Endothelial cell of umbilical vein (primary cell): ENCODE data around the gene OR12D2. TPM values are rescaled to one million over a fixed set of nuclear protein-coding genes. Genes with fewer than 3 reads are reported as not detected.

ENCODE experiments used
- BruUV-seq: library from RNA; stranded (reverse); fragments of 400-500 nt; replicated peaks from 2 replicates; lab custom pipeline; 2021; lab: Mats Ljungman, UMichigan
- CTCF ChIA-PET: fragments of 300-600, 350-600 bp; sonication (Branson Sonifier 250); formaldehyde crosslinking; loops from one replicate; lab custom pipeline; 2021; ENCODE audit warnings: antibody characterized with exemption, inconsistent platforms; lab: Charles Lee
- POLR2A ChIA-PET: fragments of 300-600, 350-600 bp; sonication (Branson Sonifier 250); formaldehyde crosslinking; loops from one replicate; lab custom pipeline; 2021; ENCODE audit warnings: antibody characterized with exemption, inconsistent platforms; lab: Charles Lee
- DNase-seq: peaks from one replicate; pipeline ENCODE4 v3.0.0-alpha.2; 2011; ENCODE audit warnings: low read depth, low spot score
- FAIRE-seq: peaks from 2 replicates; lab custom pipeline; 2011; peaks lifted over from hg19 to GRCh38; lab: Jason Lieb, UNC
- H2AFZ ChIP-seq: 2 replicates; pipeline ENCODE4 v1.6.0; 2012; ENCODE audit warnings: low read depth, low read length, control low read depth, inconsistent platforms
- H3K27ac ChIP-seq: 2 replicates; pipeline ENCODE4 v1.5.1; 2011; ENCODE audit warnings: low read depth, mild to moderate bottlenecking, control low read depth, low read length, moderate library complexity; ENCODE audit not compliant: insufficient read depth
- H3K27me3 ChIP-seq, 2 experiments: 2 replicates each; pipeline versions ENCODE4 v1.6.0 to v1.6.1; 2011; ENCODE audit warnings: low read length in 2 of 2, mixed read lengths in 1 of 2; ENCODE audit not compliant: control insufficient read depth in 2 of 2, insufficient read depth in 2 of 2
- H3K36me3 ChIP-seq, 2 experiments: 2 replicates in 1 of 2; 3 replicates in 1 of 2; pipeline ENCODE4 v1.5.1; 2011; ENCODE audit warnings: low read length in 2 of 2, mild to moderate bottlenecking in 1 of 2, moderate library complexity in 1 of 2; ENCODE audit not compliant: control insufficient read depth in 2 of 2, insufficient read depth in 2 of 2; ENCODE audit errors: extremely low read depth in 1 of 2
- H3K4me1 ChIP-seq: 3 replicates; pipeline ENCODE4 v1.5.1; 2011; ENCODE audit warnings: mild to moderate bottlenecking, low read length; ENCODE audit not compliant: control insufficient read depth, insufficient read depth; ENCODE audit errors: extremely low read depth
- H3K4me2 ChIP-seq: 2 replicates; pipeline ENCODE4 v1.6.1; 2011; ENCODE audit warnings: low read length, control low read depth, mixed read lengths; ENCODE audit not compliant: insufficient read depth
- H3K4me3 ChIP-seq, 3 experiments: fragments of 200-600 bp in 1 of 3; sonication (generic), shearing (Covaris generic) in 1 of 3; replicated peaks in 1 of 3; 2 replicates each; pipeline ENCODE4 v1.5.1; 2011 to 2016; ENCODE audit warnings: control low read depth in 3 of 3, low read length in 3 of 3, mild to moderate bottlenecking in 2 of 3, inconsistent platforms in 1 of 3, low read depth in 1 of 3, moderate library complexity in 1 of 3; ENCODE audit not compliant: insufficient read depth in 1 of 3
- H3K79me2 ChIP-seq: 2 replicates; pipeline ENCODE4 v1.6.0; 2012; ENCODE audit warnings: low read length, inconsistent platforms; ENCODE audit not compliant: control insufficient read depth, insufficient read depth
- H3K9ac ChIP-seq: replicated peaks from 2 replicates; pipeline ENCODE3; 2011; ENCODE audit warnings: low read length, control low read depth; ENCODE audit not compliant: insufficient read depth; ENCODE audit errors: extremely low read depth
- H3K9me1 ChIP-seq: replicated peaks from 3 replicates; pipeline ENCODE4 v1.6.0; 2011; ENCODE audit warnings: mild to moderate bottlenecking, low read length; ENCODE audit not compliant: control insufficient read depth, insufficient read depth; ENCODE audit errors: extremely low read depth
- H3K9me3 ChIP-seq: replicated peaks from 2 replicates; pipeline ENCODE4 v1.5.1; 2012; ENCODE audit warnings: low read length, inconsistent platforms; ENCODE audit not compliant: control insufficient read depth, insufficient read depth
- H4K20me1 ChIP-seq: replicated peaks from 2 replicates; pipeline ENCODE3; 2011; ENCODE audit warnings: mild to moderate bottlenecking, low read length; ENCODE audit not compliant: control insufficient read depth, insufficient read depth; ENCODE audit errors: extremely low read depth
- CTCF ChIP-seq, 2 donors: IDR thresholded peaks; 1 replicate in 1 of 2; 2 replicates in 1 of 2; pipeline ENCODE4 v1.5.1; 2011; ENCODE audit warnings: low read length in 2 of 2, mild to moderate bottlenecking in 2 of 2, moderate library complexity in 2 of 2, control low read depth in 1 of 2, inconsistent platforms in 1 of 2, low read depth in 1 of 2; ENCODE audit not compliant: insufficient read depth in 1 of 2; ENCODE audit errors: extremely low read depth in 1 of 2
- EZH2 ChIP-seq: IDR thresholded peaks from 2 replicates; pipeline ENCODE4 v1.6.1; 2012; ENCODE audit warnings: borderline replicate concordance, low read depth, mild to moderate bottlenecking, moderate library complexity, low read length, inconsistent platforms; ENCODE audit not compliant: severe bottlenecking
- FOS ChIP-seq: IDR thresholded peaks from 2 replicates; pipeline ENCODE4 v1.6.1; 2011; ENCODE audit warnings: mild to moderate bottlenecking, low read length, moderate library complexity, borderline replicate concordance; ENCODE audit not compliant: insufficient read depth
- GATA2 ChIP-seq: IDR thresholded peaks from 2 replicates; pipeline ENCODE4 v1.7.0; 2011; ENCODE audit warnings: low read depth, mild to moderate bottlenecking, moderate library complexity, mixed read lengths, low read length; ENCODE audit not compliant: insufficient read length, insufficient read depth
- JUN ChIP-seq: IDR thresholded peaks from 2 replicates; pipeline ENCODE4 v1.6.1; 2011; ENCODE audit warnings: borderline replicate concordance, low read depth; ENCODE audit not compliant: insufficient read length, insufficient read depth
- MAX ChIP-seq: IDR thresholded peaks from 2 replicates; pipeline ENCODE4 v1.6.1; 2011; ENCODE audit not compliant: insufficient read depth, insufficient read length
- MYC ChIP-seq: IDR thresholded peaks from one replicate; pipeline ENCODE4 v1.6.1; 2011; ENCODE audit warnings: mild to moderate bottlenecking, low read depth, low read length
- POLR2A ChIP-seq: IDR thresholded peaks from 2 replicates; pipeline ENCODE4 v1.6.1; 2012; ENCODE audit warnings: low read depth, mild to moderate bottlenecking, control low read depth, low read length
- POLR2AphosphoS5 ChIP-seq: IDR thresholded peaks from 2 replicates; pipeline ENCODE4 v1.6.1; 2012; ENCODE audit warnings: low read depth, mild to moderate bottlenecking, control low read depth, low read length, moderate library complexity; ENCODE audit not compliant: insufficient read depth
- dilution Hi-C: fragments of 300-500 bp; cut with MboI; formaldehyde crosslinking; loops from one replicate; pipeline ENCODE4 v1.15.0; 2019; ENCODE audit warnings: low sequenced_read_pairs; ENCODE audit not compliant: extremely low pct_ligation_motif_present
- intact Hi-C: fragments of 100-400 bp; cut with micrococcal nuclease; formaldehyde crosslinking; loops from one replicate; pipeline ENCODE4 v1.10.0; 2022
- polyA plus RNA-seq, 4 experiments: library from polyadenylated mRNA; depleted of rRNA in 3 of 4; stranded (reverse) in 3 of 4; unstranded in 1 of 4; fragments of >200 nt; gene quantifications; 2 replicates each; pipeline versions ENCODE4 v1.2.1 to v1.2.3, GENCODE V29; 2011 to 2012; ENCODE audit warnings: missing spikeins in 1 of 4
- total RNA-seq: library from RNA; stranded (reverse); gene quantifications from 2 replicates; pipeline ENCODE4 v1.2.3, GENCODE V29; 2021

OR12D2 gene
- total and polyA plus RNA-seq, 2 donors (not counting 3 experiments of a cell fraction or from before 2014, with no cell fraction given), result not detected

GRCh38 chr6:29354980-29355379, 40.5 kb upstream of the OR12D2 start:
- no peaks in the 10 kb centered on the region for H3K27me3 ChIP-seq
- no peaks in the 10 kb centered on the region for H4K20me1 ChIP-seq
- POLR2A ChIA-PET, result no interaction called here
- H3K9me1 ChIP-seq, result no peaks in the 10 kb centered on the region
- dilution Hi-C loops, result no loop called here
- no peaks in the 10 kb centered on the region for H3K4me1 ChIP-seq
- no peak overlapping the region for H3K4me3 ChIP-seq
- no peak for FAIRE-seq
- intact Hi-C loops, result no loop called here
- BruUV-seq, result no TSS peak
- H3K4me2 ChIP-seq, result no peak overlapping the region
- H3K79me2 ChIP-seq, result no peaks in the 10 kb centered on the region
- H2AFZ ChIP-seq, result no peak overlapping the region
- no peak for DNase-seq
- TF ChIP-seq MYC, result no peak
- TF ChIP-seq CTCF (IDR thresholded peaks at IDR 0.05; ENCODE audit: extremely low read depth in 1 of 2, insufficient read depth in 1 of 2, low read depth in 1 of 2, low read length in 2 of 2), result no peak
- H3K9me3 ChIP-seq, result peaks cover 3% of the 10 kb centered on the region
- CTCF ChIA-PET, result no interaction called here
- no peak overlapping the region for H3K27ac ChIP-seq
- no peak overlapping the region for H3K9ac ChIP-seq
- H3K36me3 ChIP-seq, result no peaks in the 10 kb centered on the region

GRCh38 chr6:29355603-29356002, 39.8 kb upstream of the OR12D2 start:
- no peak for FAIRE-seq
- Histone ChIP-seq H3K4me1 (no peaks in the 10 kb centered on the region), H2AFZ (no peak overlapping the region), H3K27me3 (no peaks in the 10 kb centered on the region), H3K27ac (no peak overlapping the region), H3K9me1 (no peaks in the 10 kb centered on the region), H4K20me1 (no peaks in the 10 kb centered on the region), H3K9ac (no peak overlapping the region), H3K9me3 (peaks cover 3% of the 10 kb centered on the region), H3K36me3 (no peaks in the 10 kb centered on the region), H3K4me2 (no peak overlapping the region), H3K79me2 (no peaks in the 10 kb centered on the region), H3K4me3 (no peak overlapping the region)
- CTCF ChIA-PET, result no interaction called here
- no peak for DNase-seq
- dilution Hi-C loops, result no loop called here
- TF ChIP-seq FOS, result no peak
- TF ChIP-seq GATA2, result no peak
- no peak for TF ChIP-seq POLR2A
- no peak for TF ChIP-seq CTCF (IDR thresholded peaks at IDR 0.05; ENCODE audit: extremely low read depth in 1 of 2, insufficient read depth in 1 of 2, low read depth in 1 of 2, low read length in 2 of 2)
- no peak for TF ChIP-seq MAX
- TF ChIP-seq MYC, result no peak
- TF ChIP-seq EZH2, result no peak
- no peak for TF ChIP-seq POLR2AphosphoS5
- no peak for TF ChIP-seq JUN
- intact Hi-C loops, result no loop called here
- no TSS peak for BruUV-seq
- POLR2A ChIA-PET, result no interaction called here
